GM12865 (cell line): ENCODE measurements around the gene ADGRB3.

Experiments
- DNase-seq: peaks from one replicate; pipeline ENCODE4 v3.0.0; 2010; ENCODE audit warnings: low read depth
- H3K4me3 ChIP-seq: 2 replicates; pipeline ENCODE4 v1.5.1; 2011; ENCODE audit warnings: mild to moderate bottlenecking, low read depth, low read length, control low read depth
- CTCF ChIP-seq: IDR thresholded peaks from 2 replicates; pipeline ENCODE4 v1.5.1; 2011; ENCODE audit warnings: low read length, control low read depth, low read depth, inconsistent platforms; ENCODE audit not compliant: insufficient read depth; ENCODE audit errors: missing control alignments

ADGRB3 gene

DNA sequence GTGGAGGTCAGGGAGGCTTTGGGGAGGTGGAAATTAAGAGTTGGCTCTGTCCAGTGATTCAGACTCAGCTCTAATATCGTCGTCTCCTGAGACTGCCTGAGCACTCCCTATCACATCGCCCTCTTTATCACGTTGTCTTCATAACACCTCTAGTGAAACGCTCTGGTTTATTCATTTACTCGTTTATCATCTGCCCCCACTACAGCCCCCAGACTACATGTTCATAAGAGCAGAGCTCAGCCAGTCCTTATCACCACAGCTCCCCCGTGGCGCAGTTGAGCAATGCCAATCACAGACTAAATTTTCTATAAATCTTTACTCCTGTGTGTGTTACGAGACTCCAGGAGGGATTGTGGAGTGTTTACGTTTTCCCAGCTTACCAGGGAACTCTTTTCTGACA lies 316.2 kb downstream of the ADGRB3 start:
- no peak for DNase-seq
- H3K4me3 ChIP-seq = no peak overlapping the region
- TF ChIP-seq CTCF = no peak

DNA sequence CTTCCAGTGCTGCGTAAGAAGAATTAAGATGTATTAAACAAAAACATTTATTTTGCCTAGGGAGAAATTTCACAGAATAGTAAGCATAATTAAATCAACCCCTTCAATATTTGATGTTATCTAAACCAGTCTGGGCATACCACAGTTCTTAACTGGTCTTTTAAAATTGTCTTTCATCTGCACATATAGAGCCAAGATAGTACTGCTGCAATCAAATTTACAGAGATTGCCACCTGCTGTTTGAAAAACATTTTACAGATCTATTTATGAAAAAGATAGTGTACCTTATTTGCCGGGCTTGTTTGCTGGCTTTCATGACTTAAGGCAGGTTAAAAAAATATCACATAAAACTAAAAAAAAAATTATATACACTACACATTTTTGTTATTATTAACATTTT lies 323.2 kb downstream of the ADGRB3 start:
- no peak for TF ChIP-seq CTCF
- DNase-seq = peak; percentile 3
- H3K4me3 ChIP-seq = no peak overlapping the region

GRCh38 chr6:68967549-68968300 lies 332.6 kb downstream of the ADGRB3 start:
- H3K4me3 ChIP-seq = no peak overlapping the region
- DNase-seq = peak; percentile 68
- peak; percentile 81 for TF ChIP-seq CTCF

- TF ChIP-seq CTCF = no peak
- H3K4me3 ChIP-seq = no peak overlapping the region
- DNase-seq = no peak
These were observed 333.2 kb downstream of the ADGRB3 start for GRCh38 chr6:68968301-68968649.

GRCh38 chr6:68973066-68973465 lies 338.0 kb downstream of the ADGRB3 start:
- TF ChIP-seq CTCF = no peak
- no peak for DNase-seq

GRCh38 chr6:68975064-68975463 lies 340.0 kb downstream of the ADGRB3 start:
- no peak for TF ChIP-seq CTCF
- no peak for DNase-seq
- no peak overlapping the region for H3K4me3 ChIP-seq

More at GRCh38 chr6:68973066-68973465, 338.0 kb downstream of the ADGRB3 start:
- H3K4me3 ChIP-seq = no peak overlapping the region

GRCh38 chr6:68975816-68976215 lies 340.7 kb downstream of the ADGRB3 start:
- no peak overlapping the region for H3K4me3 ChIP-seq
- no peak for DNase-seq
- no peak for TF ChIP-seq CTCF
